Measurements from ENCODE around the gene TRAF3IP3.

Gene TRAF3IP3

DNA sequence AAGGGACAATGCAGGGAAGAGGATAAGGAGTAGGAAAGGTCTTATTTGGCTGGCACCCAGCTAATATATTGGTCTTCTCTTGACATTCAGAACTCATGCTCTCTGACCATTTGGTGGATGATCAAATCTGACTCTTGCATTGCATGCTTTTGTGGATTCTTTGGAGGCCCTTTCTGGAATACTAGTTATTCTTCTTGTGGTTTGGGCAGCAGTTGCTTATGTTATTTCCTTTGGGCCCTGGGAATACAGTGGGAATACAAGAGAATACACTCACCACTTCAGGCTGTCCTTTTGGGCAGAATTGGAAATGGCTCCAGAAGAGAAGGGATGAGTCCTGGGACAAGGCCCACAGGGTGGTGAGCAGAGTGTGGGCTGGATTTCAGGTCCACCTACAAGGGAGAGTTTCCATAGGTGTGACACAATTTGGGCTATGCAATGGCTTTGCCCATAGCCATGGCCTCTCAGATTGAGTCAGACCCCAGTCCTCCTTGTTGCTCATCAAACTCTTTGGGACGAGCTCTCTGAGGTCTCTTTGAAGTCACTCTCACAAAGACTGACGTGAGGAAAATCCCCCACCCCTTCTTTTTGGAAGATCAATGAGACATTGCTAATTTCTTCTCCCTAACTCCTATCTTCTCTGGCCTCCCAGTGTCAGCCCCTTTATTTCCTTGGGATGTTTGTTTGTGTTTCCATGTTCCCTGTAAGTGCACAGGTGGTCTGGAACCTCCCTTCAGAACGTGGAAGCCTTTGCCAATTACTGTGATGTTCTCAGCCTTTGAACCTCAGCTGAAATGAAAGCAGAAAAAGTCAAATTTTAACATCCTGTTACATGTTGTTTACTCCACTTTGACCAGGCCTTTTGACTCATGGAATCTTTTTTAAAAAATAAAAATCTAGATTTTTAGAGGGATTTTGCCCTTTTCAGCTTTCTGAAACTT is 31.8 kb upstream of the TRAF3IP3 start:
- in situ Hi-C loops (cut with MboI; ENCODE audit: low pct_unique_long_range_greater_than_20kb, low sequenced_read_pairs, unreplicated experiment) = no loop called here
- DNase-seq (ENCODE audit: low spot score) = peak; percentile 19
- TF ChIP-seq, protein P1, sequence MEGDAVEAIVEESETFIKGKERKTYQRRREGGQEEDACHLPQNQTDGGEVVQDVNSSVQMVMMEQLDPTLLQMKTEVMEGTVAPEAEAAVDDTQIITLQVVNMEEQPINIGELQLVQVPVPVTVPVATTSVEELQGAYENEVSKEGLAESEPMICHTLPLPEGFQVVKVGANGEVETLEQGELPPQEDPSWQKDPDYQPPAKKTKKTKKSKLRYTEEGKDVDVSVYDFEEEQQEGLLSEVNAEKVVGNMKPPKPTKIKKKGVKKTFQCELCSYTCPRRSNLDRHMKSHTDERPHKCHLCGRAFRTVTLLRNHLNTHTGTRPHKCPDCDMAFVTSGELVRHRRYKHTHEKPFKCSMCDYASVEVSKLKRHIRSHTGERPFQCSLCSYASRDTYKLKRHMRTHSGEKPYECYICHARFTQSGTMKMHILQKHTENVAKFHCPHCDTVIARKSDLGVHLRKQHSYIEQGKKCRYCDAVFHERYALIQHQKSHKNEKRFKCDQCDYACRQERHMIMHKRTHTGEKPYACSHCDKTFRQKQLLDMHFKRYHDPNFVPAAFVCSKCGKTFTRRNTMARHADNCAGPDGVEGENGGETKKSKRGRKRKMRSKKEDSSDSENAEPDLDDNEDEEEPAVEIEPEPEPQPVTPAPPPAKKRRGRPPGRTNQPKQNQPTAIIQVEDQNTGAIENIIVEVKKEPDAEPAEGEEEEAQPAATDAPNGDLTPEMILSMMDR (IDR thresholded peaks at IDR 0.05; ENCODE audit: extremely low read depth, insufficient read depth, missing control alignments) = no peak

DNA sequence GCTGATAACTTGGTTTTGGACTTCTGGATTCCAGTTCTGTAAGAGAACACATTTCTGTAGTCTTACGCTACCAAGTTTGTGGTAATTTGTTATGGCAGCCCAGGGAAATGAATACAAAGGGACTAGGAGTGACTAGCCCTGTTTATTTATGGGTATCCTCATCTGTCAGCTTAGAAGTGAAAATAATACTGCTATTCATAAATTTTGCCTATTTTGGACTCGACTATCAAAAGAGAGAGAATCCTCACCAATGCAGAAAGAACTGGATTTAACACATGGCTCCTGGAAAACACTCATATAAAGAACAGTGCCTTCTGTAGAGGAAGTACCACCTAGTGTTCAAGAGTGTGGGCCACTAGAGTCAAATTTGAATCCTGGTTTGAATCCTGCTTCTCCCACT is 28.6 kb upstream of the TRAF3IP3 start:
- TF ChIP-seq, protein P1 (IDR thresholded peaks at IDR 0.05; ENCODE audit: extremely low read depth, insufficient read depth, missing control alignments) = no peak
- in situ Hi-C loops (cut with MboI; ENCODE audit: low pct_unique_long_range_greater_than_20kb, low sequenced_read_pairs, unreplicated experiment) = no loop called here
- DNase-seq (ENCODE audit: low spot score) = no peak

DNA sequence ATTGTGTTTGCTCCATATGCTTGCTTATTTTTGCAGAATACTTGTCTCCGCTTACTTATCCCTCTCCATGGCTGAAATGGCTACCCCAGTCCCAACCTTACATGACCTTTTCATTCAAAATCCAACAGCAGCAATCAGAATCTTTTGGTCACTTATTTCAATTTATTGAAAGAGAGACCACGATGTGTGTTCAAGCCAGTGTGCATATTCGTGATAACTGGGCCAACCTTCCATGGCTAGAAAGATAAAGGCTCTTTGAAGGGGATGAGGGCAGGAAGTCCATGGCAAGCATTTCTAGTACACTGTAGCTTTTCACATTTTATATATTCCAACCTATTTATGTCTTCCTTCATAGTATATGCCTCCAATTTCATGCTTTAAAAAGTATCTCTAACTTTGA is 28.1 kb upstream of the TRAF3IP3 start:
- DNase-seq (ENCODE audit: low spot score) = no peak
- in situ Hi-C loops (cut with MboI; ENCODE audit: low pct_unique_long_range_greater_than_20kb, low sequenced_read_pairs, unreplicated experiment) = no loop called here
- TF ChIP-seq, protein P1 (IDR thresholded peaks at IDR 0.05; ENCODE audit: extremely low read depth, insufficient read depth, missing control alignments) = no peak

DNA sequence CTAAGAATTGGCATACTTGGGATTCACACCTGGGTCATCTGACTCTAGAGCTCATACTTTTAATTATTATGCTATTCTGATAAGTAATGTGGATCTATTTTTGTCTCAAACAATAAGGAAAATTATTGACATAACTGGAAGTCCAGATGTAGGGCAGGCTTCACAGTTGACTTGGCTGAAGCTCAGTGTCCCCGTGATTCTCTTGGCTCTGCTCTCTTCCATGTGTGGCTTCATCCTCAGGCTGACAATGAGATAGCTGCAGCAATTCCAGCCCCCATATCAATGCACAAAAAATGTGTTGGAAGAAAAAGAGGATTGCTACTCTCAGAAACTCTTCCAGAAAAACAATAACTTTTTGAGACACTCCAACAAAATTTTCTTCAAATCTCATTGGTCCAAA is 27.4 kb upstream of the TRAF3IP3 start:
- in situ Hi-C loops (cut with MboI; ENCODE audit: low pct_unique_long_range_greater_than_20kb, low sequenced_read_pairs, unreplicated experiment) = no loop called here
- no peak for DNase-seq (ENCODE audit: low spot score)
- TF ChIP-seq, protein P1 (IDR thresholded peaks at IDR 0.05; ENCODE audit: extremely low read depth, insufficient read depth, missing control alignments) = no peak

DNA sequence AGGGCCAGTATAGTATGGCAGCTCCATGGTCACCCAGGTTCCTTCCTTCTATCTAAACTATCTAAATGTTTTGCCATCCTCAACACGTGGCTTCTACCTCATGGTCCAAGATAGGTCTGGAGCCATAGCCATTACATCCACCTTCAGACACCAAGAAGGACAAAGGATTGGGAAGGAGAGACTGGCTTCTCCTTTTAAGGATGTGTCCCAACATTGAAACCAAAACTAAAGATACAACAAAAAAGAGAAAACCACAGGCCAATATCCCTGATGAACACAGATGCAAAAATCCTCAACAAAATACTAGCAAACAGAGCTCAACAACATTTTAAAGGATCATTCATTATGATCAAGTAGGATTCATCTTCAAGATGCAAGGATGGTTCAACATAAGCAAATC is 26.4 kb upstream of the TRAF3IP3 start:
- in situ Hi-C loops (cut with MboI; ENCODE audit: low pct_unique_long_range_greater_than_20kb, low sequenced_read_pairs, unreplicated experiment) = no loop called here
- TF ChIP-seq, protein P1 (IDR thresholded peaks at IDR 0.05; ENCODE audit: extremely low read depth, insufficient read depth, missing control alignments) = no peak
- DNase-seq (ENCODE audit: low spot score) = no peak

DNA sequence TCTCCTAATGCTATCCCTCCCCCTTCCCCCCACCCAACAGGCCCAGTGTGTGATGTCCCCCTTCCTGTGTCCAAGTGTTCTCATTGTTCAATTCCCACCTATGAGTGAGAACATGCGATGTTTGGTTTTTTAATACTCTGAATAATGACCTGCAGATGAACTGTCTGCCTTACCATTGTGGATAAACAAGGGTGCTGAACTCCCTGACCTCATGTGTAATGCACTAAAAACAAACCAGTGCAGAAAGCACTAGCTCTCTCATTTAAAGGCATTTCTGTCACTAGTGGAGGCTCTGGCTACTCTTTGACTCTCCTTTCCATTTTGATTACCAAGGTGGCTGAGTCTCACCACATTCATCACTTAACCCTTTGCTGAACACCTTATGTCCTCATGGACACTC is 23.1 kb upstream of the TRAF3IP3 start:
- TF ChIP-seq, protein P1 (IDR thresholded peaks at IDR 0.05; ENCODE audit: extremely low read depth, insufficient read depth, missing control alignments) = no peak
- no peak for DNase-seq (ENCODE audit: low spot score)
- in situ Hi-C loops (cut with MboI; ENCODE audit: low pct_unique_long_range_greater_than_20kb, low sequenced_read_pairs, unreplicated experiment) = no loop called here
